Testis (tissue), 2 donors: ENCODE data around the gene SPRR3.

ENCODE experiments used
- CTCF ChIP-seq, 3 experiments: fragments of 450-650 bp in 2 of 3; fragments of 200-600 bp in 1 of 3; sonication (generic) in 1 of 3; IDR thresholded peaks; one replicate each; pipeline ENCODE4 v1.5.1; 2016 to 2019; ENCODE audit warnings: antibody characterized with exemption in 3 of 3, mild to moderate bottlenecking in 2 of 3, moderate library complexity in 1 of 3
- POLR2A ChIP-seq: fragments of 450-650 bp; IDR thresholded peaks from one replicate; pipeline ENCODE4 v1.6.1; 2017; ENCODE audit warnings: antibody characterized with exemption, mild to moderate bottlenecking, moderate library complexity

GRCh38 chr1:153000294-153000693 lies 1.3 kb upstream of the SPRR3 start:
- TF ChIP-seq CTCF (IDR thresholded peaks at IDR 0.05): no peak
- TF ChIP-seq POLR2A: no peak
